Bone marrow (tissue), 2 donors: ENCODE measurements around the gene ACAP2.
"Not testable (repeated sequence)": the region's sequence is repeated elsewhere in the genome, so short reads cannot be mapped to it uniquely, and the experiment has no call there.

ENCODE experiments used
- DNase-seq, 2 donors: peaks; one replicate each; lab custom pipeline; 2025; lab: John Stamatoyannopoulos, UW

ACAP2 gene

DNA sequence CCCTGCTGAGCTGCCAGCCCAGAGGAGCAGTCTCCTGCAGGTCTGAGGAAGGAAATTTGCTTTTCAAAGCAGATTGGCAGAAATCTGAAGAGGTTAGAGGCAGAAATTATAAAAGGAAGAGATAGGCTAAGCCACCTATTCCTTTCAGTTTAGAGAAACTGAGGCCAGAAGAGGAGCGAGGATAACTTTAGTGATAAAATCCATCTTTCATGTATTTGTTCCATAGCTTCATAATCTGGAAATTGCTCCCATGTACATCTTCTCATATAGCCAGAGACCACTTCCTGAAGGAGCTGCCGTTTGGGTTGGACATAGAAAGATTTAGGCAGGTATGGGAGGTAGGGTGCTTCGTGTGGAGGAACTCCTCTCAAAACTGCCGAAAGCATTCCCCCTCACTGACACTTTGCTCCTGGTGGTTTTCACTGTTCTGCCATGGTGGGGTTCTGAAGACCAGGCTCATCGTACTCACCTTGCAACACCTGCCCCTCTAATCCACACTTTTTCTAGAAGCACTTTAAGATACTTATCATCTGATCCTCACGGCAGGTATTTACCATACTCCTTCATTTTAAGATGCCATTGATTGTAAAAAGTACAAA is 670 bp upstream of the ACAP2 start:
- DNase-seq = no peak

DNA sequence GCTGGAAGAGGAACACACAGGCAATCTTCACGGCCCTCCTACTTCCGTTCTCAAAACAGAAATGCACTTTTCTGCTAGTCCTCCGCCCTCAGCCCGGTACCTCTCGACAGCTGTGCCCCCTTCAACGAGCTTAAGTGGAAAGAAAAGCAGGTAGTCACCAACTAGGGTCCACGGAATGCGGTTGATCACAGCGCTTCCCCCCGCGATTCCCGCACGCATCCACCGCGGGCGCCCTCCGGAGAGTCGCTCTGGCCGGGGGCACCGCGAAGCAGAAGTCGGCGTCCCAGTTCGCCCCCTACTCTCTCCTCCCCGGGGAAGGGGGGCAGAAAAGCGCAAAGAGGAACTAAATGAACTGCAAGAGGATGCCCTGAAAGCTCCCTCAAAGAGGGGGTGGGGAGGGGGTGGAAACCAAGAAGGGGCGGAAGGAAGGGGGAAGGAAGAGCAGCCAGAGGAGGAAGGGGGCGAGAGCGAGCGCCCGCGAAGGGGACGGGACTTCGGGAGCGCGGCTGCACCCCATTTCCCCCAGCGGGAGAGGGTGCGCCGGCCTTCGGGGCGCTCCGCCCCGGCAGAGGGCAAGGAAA is 738 bp downstream of the ACAP2 start:
- peak; percentile 38 to 57 for DNase-seq

DNA sequence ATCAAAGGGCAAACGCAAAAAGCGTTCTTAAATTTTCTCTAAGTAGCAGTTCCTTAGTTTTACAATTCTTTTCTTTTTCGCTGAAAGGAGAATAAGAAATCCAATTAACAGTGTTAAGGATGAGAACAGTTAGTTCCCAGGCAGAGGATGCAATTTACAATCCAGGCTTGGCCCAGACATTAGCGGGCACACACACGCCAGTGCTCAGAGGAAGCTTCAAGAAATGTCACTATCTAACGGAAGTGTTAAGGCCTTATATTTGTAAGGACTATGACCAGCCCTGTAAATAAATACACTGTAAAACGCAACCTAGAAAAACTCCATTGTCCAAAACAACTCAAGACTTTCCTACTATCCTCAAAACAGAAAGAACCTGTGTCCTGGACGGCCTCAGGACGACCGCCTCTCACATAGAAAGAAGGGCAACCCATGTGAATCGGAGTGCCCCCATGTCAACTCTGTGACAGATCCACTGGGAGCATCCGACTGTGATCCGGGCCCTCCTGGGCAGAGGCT is 1.3 kb downstream of the ACAP2 start:
- peak in 1 of 2 donors; percentile 14 for DNase-seq

DNA sequence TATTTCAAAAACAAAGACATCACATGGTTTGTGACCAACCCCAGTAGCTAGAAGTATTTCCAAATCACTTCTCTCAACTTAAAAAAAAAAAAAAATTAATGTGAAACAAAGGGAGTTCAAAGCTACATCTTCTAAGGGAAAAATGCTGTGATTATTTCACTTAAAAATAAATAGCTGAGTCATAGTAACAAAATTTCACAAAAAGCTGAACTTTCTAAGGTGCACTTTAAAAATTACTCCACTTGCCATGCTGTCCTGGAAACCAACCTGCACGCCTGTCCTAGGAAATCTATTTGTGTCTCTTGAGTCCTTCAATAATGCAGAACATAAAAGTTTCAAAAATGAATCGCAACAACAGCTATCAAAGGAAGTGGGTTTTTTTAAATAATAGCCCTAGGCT is 1.8 kb downstream of the ACAP2 start:
- DNase-seq = no peak

DNA sequence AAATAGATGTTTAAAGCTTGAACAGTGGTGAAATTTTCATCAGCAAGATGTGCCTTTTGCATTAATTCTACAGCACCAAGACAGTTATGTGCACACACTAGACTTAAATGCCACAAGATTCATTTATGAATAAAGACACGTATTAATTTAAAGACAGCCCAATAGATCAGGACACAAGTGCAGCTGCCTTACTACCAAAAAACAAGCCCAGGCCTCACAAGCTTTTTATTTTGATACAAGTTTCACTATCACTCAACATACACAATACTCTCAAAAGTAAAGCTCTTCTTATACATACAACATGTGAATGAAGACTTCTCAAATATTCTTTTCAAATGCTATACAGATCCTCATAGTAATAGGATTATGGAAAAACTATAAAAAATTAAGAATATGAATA is 2.4 kb downstream of the ACAP2 start:
- no peak for DNase-seq

DNA sequence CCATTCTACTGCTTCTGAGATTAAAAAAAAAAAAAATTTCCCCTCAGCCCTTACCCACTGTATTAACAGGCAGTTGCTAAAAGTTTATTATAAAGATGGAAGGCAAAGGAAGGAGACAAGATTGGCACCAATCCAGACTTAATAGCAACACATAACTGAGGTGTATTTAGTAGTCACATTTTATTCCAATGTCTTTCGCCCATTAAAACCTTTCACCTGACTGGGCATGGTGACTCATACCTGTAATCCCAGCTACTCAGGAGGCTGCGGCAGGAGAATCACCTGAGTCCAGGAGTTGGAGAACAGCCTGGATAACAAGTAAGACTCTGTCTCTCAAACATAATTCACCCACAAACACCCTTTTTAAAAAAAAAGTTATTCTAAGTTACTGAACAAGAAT is 4.4 kb downstream of the ACAP2 start:
- no peak for DNase-seq

DNA sequence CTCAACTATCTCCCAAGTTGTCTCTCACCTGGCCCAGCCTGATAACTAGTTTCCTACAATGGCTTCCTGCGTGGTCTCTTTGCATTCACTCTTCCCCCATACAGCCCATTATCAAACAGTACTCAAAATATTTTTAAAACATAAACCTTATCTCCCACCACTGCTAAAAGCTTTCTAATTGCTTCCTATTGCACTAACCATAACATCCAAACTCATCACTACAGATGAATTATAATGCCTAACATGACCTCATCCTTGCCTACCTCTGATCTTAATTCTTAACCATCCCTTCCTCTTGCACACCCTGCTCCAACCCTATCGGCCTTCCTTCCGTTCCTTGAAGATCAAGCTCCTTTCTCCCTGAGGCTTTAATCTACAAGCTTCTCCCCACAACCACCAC is 17.0 kb downstream of the ACAP2 start:
- DNase-seq = no peak

GRCh38 chr3:195423818-195424217 is 19.0 kb downstream of the ACAP2 start:
- no peak for DNase-seq

- DNase-seq = no peak
These were observed 21.4 kb downstream of the ACAP2 start for GRCh38 chr3:195421400-195421799.

GRCh38 chr3:195416795-195417194 is 26.0 kb downstream of the ACAP2 start:
- no peak for DNase-seq

GRCh38 chr3:195411836-195412235 is 31.0 kb downstream of the ACAP2 start:
- DNase-seq = no peak

DNA sequence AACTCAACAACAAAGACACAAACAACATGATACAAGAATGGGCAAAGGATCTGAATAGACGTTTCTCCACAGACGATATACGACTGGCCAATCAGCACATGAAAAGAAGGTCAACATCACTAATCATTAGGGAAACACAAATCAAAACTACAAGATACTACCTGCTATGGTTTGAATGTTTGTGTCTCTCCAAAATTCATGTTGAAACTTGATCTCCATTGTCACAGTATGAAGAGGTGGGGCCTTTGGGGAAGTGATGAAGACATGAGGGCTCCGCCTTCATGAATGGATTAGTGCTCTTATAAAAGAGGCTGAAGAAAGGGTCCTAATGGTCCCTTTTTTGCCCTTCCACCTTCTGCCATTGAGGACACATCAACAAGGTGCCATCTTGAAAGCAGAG is 32.3 kb downstream of the ACAP2 start:
- DNase-seq = no peak

DNA sequence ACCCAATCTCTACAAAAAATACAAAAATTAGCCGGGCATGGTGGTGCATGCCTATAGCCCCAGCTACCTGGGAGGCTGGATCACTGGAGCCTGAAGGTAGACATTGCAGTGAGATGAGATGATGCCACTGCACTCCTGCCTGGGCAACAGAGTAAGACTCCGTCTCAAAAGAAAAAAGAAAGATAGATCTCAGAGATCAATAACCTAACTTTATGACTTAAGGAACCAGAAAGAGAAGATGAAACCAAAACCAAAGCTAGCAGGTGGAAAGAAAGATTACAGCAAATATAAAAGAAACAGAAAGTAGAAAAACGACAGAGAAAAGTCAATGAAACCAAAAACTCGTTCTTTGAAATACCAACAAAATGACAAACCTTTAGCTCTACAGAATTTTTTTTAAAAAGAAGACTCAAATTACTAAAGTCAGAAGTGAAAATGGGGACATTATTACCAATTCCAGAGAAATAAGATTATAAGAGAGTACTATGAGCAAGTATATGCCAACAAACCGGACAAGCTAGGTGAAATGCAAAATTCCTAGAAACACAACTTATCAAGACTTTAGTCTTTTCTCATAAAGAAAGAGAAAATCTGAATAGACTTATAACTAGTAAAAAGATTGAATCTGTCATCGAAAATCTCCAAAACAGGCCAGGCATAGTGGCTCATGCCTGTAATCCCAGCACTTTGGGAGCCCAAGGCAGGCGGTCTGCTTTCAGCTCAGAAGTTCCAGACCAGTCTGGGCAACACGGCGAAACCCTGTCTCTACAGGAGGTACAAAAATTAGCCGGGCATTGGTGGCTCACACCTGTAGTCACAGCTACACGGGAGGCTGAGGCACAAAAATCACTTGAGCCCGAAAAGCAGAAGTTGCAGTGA is 35.0 kb downstream of the ACAP2 start:
- no peak for DNase-seq

DNA sequence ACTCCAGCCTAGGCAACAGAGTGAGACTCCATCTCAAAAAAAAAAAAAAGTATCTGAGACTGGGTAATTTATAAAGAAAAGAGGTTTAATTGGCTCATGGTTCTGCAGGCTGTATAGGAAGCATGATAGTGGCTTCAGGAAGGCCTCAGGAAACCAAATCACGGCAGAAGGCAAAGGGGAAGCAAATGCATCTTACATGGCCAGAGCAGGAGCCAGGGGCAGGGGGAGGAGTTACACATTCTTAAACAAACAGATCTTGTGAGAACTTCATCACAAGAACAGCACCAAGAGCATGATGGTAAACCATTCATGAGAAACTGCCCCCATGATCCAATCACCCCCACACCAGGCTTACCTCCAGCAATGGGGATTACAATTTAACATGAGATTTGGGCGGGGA is 37.2 kb downstream of the ACAP2 start:
- DNase-seq = no peak

- no peak for DNase-seq
These were observed 38.9 kb downstream of the ACAP2 start for GRCh38 chr3:195403841-195404408.

- no peak for DNase-seq
These were observed 39.6 kb downstream of the ACAP2 start for GRCh38 chr3:195403244-195403643.

DNA sequence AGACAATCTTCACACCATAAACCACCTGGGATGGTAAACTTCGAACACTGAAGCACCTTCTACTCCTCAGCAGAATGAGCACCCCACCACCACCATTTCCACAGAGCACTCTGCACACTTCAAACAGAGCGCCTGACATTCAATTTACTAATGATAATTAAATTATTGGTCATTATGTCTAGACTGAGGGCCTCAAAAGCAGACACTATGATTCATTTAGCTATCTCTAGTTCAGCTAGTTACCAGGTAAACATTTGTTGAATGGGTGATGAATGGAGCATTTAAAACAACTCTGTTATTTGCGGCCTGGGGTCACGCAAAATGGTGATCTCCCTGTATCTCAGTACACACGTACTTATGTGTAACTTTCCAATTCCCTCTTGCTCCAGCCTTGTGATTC is 40.9 kb downstream of the ACAP2 start:
- DNase-seq = no peak

DNA sequence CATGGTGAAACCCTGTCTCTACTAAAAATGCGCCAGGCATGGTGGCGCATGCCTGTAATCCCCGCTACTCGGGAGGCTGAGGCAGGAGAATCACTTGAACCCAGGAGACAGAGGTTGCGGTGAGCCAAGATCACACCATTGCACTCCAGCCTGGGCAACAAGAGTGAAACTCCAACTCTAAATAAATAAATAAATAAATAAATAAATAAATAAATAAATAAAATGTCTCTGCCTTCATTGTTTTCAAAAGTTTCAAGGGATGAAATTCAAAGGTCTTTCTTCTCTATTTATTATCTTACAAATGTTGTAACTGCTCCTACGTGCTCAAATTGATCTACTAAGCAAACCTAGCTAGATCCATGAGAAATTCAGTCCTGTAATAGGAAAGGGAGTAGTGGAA is 44.4 kb downstream of the ACAP2 start:
- not testable (repeated sequence) for DNase-seq

DNA sequence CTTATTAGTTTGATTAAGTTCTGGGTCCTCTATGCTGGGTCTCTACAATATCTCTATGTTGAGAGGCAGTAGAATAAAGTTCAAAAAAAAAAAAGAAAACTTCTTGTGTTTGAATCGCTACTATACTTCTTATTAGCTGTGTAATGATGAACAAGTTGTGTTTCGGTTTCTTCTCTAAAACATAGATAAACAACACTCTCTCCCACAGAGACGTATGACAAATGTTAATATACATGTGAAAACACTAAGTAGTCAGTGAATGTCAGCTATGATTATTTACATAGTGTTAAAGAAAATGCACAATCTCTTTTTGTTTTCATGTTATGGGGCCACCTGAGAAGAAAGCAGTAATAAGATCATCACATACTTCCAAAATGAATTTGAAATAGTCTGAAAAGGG is 45.3 kb downstream of the ACAP2 start:
- DNase-seq = no peak

GRCh38 chr3:195395208-195395816 is 47.5 kb downstream of the ACAP2 start:
- no peak for DNase-seq

DNA sequence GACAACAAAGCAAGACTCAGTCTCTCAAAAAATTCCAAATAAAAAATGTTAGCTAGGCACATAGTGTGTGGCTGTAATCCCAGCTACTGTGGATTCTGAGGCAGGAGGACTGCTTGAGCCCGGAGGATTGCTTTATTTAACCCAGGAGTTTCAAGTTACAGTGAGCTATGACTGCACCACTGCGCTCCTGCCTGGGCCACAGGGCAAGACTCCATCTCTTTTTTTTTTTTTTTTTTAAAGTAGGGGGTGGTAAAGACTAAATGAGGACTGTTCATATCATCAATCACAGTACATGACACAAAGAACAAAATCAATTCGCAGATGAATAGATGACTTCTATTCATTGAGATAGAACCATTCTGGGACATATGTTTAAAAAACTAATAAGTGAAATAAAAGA is 48.1 kb downstream of the ACAP2 start:
- DNase-seq = no peak

- DNase-seq = no peak
These were observed 48.8 kb downstream of the ACAP2 start for GRCh38 chr3:195394024-195394423.
